Activated CD8-positive, alpha-beta memory T cell treated with anti-CD3 and anti-CD28 coated beads, Interleukin-2, amount 50 U/mL, for 24 hours (primary cell): Measurements from ENCODE around the gene CDH22.

Experiments
- DNase-seq: peaks from one replicate; pipeline ENCODE4 v3.0.0-alpha.2; 2020; ENCODE audit errors: extremely low read depth

The CDH22 gene

DNA sequence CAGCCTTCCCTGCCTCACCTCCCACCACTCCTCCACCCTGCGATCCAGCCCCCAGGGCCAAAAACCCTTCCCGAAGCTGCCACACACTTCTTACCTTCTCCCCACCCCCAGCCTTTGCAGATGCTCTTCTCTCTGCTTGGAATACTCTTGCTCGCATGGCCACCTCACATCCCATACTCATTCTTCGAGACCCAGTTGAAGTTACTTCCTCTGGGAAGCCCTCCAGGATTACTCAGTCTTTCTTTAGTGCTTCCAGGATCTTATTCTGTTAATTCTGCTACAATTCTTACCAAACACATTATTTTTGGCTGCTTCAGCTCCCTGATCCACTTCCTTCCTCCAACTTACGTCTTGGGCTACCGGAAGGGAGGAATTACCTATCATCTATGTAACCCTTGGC is 135.8 kb downstream of the CDH22 start:
- DNase-seq: no peak

DNA sequence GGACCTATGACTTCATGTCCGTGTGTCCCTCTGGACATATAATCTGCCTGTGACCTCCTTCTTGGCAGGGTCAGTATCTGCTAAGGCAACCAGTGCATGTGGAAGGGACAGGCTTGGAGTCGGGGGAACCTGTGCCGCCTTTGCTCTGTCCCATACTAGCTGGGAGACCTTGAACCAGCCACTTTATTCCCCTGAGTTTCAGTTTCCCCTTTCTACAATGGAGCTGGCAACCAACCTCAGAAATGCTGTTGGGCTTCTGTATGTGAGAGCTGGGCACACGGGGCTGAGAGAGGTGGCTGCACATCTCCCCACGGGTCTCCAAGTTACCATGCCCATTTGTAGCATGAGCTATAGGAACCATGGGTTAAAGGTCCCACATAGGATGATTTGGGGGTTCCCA is 136.4 kb downstream of the CDH22 start:
- DNase-seq: no peak

DNA sequence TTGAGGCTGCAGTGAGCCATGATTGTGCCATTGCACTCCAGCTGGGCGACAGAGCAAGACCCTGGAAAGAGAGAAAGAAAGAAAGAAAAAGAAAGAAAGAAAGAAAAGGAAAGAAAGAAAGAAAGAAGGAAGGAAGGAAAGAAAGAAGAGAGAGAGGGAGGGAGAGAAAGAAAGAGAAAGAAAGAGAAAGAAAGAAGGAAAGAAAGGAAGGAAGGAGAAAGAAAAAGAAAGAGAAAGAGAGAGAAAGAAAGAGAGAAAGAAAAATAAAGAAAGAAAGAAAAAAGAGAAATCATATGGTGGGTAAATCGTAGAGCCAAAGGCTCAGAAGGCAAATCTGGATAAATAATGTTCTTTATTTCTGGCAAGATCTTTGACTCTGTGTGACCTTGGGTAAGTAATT is 136.8 kb downstream of the CDH22 start:
- no peak for DNase-seq

DNA sequence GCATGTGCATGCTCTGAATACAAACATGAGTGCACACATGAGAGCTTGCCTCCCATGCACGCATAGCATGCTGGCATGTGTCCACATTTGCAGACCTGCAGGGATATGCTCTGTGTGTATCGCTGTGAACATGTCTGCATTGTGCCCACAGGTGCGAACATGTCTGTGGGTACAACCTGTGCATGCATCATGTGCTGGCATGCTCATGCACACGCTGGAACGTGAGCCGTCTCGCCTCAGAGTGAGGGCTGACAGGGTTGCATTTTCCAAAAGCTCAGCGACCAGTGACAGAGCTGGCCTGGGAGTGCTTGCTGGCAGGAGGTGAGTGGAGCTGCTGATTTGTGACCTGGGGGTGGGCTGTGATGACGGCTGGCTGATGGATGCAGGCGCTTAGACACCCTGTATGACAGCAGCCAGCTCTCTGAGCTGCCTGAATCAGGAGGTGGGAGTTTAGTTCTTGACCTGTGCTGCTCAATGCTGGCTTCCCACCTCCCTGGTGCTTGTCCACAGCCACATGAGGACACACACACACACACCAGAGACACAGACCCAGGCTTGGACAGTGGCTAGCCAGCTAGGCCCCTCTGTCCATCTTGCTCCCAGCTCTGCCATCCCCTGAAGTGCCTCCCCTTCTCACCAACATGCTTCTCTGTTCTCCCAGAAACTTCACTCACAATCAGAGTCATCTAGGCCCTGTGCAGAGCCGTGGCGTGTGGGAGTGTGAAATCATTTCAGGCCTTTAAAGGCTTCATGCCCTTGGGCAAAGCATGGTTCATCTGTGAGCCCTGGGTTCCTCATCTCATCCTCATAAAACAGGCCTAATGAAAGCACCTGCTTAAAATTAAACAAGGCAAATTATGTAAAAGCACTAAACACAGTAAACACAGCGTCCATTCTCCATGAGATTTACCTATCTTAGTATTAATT is 138.8 kb downstream of the CDH22 start:
- DNase-seq: no peak

DNA sequence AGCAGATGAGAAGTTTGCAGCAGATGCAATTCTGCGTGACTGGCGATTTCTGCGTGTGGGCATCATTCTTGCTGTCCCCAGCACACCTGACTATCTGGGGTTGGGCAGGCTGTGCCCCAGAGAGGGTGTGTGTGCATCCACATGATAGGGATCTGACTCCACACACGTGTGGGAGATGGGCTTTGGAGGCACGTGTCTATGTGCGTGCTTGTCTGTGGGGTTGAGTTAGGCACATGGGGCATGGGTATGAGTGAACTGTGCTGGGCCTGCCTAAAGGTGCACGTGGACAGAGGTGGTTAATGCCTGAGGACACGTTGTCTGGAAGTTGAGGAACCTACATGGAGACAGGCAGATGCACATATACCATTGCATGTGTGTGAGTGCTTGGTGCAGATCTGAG is 139.9 kb downstream of the CDH22 start:
- no peak for DNase-seq

DNA sequence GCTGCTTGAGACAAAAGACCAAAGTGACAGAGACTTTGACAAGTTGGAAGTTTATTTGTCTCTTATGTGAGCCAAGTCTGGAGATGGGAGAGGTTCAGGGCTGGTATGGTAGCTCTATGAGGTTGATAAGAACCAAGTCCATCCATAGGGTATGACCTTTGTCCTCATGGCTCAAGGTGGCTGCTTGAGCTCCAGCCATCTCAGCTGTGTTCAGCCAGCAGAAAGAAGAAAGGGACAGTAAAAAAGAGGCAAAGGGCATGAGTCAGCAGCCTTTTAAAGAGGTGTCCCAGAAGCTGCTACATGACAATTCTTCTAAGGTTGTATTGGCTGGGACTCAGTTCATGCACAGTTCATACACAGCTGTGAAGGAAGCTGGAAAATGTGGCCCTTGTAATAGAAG is 141.2 kb downstream of the CDH22 start:
- DNase-seq: no peak

DNA sequence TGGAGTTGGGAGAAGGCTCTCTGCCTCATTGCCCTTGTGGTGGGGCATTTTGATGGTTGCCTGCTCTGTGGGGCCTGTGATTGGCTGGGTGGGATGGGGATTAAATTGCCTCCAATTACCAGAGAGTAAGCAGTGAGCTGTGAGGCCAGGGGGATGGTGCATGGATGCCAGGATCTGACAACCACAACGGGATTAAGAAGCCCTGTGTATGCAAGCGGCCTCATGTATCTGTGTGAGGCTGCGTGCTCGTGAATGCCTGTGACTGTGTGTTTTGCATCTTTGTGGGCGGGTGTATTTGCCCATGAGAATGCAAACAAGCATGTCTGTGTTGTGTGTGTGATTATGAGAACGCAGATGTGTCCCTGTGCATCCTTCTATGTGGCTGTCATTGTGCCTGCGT is 144.0 kb downstream of the CDH22 start:
- no peak for DNase-seq

DNA sequence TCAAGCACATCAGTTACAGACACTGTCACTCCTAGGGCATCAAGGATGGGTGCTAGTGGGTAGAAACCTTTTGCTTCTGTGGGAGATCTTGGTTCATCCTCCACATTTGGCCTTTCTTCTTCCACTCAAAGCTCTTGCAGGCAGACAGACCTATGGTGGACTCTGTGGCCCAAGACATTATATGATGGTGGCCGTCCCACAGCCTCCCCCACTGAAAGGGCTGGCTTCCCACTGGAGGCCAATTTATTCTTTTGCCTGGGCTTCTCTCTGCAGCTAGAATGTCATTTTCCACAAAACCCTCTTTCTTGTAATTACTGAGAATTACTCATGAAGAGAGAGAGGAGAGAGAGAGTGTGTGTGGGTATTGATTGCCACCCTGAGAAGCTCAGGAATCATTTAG is 146.4 kb downstream of the CDH22 start:
- DNase-seq: no peak

DNA sequence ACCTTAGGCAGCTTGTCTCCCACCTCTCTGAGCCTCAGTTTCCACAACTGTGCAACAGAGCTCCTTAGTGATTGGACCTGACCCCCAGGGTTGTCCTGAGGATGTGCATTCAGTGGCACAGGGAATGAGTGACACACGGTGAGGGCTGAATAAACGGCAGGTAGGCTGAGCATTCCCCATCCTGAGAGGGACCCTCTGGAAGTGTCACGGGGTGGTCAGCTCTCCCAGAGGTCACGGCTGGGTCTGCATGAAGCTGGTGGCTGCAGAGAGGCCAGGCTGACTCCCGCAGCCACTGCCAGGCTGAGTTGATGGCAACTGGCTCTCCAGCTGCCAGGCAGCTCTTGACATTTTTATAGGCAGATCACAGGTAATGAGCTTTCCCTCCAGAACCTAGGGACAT is 147.6 kb downstream of the CDH22 start:
- DNase-seq: no peak

DNA sequence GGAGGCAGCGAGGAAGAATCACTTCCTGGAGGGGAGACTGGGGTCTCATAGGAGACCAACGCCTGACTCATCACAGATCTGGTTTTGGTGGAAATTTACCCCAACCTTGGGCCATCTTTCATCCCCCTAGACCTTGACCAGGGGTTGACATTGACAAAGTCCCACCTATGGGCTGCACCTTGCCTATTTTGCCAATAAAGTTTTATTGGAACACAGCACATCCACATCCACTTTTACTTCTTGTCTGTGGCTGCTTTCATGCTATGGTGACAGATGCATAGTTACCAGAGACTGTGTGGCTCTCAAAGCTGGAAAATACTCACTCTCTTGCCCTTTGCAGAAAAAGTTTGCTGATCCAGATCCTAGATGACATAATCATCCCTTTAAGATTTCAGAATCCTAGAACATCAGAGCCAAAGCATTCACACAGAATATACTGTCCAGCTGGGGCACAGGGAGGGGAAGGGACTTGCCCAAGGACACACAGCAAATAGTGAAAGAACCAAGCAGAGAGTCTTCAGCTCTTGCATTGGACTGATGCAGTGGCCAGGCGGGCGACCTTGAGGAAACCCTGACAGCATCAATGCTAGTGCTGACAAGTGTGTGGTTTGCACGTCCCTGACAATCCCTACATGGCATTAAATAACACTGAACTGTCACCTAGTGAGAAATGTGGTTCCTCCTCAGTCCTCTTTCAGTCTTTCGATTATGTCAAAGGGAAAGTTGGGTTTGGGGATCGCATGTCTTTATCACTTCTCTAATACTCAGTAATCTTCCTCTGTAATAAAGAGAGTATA is 149.0 kb downstream of the CDH22 start:
- no peak for DNase-seq

DNA sequence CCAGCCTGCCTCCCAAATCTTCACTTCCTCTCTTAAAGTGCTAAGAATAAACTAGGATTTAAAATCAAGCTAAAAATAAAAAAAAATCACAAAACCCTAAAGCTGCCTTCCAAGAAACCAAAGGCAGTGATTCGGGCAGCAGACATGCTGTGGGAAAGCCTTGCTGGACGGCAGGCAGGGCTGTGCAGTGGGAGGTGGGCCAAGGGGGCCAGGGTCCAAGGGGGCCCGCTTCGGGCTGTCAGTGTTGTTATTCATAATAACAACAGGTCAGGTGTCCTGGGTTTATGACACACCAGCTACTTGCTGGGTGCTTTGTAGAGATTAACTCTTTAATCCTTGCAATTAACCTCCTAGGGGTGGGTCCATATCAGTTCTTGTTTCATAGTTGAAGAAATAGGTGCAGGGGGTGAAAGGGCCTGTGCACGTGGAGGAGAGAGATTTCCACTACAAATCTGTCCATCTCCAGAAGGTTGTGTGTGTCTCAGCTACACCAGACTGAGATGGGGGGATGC is 149.8 kb downstream of the CDH22 start:
- DNase-seq: no peak

DNA sequence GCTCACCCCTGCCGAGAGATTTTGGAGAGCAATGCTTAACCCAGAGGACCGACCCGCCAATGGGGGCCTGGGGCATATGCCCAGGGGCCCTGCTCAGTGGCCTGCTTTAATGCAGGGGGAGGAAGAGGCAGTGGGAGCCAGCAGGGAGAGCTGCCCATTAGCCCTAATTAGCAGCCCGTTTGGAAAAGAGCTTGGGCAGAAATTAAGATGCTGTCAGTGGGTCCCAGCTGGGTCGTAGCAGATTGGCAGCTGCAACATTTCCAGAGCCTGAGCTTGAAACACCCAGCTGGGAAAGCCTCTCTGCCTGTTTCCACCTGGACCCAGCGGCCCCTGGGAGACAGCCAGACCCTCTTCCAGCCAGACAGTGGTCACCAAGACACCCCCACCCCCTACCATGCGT is 150.7 kb downstream of the CDH22 start:
- no peak for DNase-seq

DNA sequence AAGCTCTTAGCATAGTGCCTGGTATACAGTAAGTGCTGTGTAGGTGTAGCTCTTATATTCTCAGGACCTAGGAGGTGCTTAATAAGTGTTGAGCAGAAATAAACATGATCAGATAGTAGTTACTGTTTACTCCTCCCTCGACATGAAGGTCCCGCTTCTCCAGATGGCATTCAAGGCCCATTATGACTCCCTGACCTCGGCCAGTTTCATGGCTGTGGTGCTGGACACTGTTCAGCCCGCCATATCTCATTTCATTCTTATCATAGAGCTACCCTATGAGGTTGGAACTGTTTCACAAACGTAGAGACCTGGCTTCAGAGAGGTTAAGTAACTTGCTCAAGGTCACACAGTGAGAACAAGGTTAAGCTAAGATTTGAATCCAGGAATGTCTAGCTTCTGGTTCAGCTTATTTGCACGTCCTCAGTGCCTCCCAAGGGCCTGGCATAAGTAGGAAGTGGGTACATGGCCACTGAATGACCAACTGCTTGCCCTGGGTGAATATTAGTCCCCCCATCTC is 151.2 kb downstream of the CDH22 start:
- no peak for DNase-seq

DNA sequence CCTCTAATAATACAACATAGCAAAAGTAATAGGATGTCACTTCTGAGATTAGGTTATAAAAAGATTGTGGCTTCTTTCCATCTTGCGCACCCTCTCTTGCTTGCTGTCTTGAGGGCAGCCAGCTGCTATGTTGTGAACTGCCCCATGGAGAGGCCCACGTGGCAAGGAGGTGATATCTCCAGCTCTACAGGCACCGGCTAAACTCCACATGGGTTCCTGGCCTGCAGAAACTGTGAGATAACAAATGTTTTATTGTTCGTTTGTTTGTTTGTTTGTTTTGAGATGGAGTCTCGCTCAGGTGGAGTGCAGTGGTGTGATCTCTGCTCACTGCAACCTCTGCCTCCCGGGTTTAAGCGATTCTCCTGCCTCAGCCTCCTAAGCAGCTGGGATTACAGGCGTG is 152.2 kb downstream of the CDH22 start:
- DNase-seq: no peak

DNA sequence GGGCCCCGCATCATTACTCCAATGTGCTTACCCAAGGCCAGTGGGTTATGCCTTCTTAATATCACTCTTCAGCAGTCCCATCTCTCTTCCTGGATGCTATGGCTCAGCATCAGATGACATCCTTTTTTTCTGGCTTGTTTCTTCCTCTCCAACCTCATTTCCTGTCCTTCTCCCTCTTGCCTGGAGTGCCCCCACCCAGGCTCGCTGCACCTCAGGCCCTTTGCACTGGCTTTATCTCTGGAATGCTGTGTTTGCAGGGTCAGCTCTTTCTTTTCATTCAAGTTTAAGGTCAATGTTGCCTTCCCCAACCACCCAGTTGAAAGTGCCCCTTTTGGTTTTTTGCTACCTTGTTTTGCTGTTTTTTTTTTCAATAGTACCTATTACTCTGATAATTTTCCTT is 153.5 kb downstream of the CDH22 start:
- DNase-seq: no peak

DNA sequence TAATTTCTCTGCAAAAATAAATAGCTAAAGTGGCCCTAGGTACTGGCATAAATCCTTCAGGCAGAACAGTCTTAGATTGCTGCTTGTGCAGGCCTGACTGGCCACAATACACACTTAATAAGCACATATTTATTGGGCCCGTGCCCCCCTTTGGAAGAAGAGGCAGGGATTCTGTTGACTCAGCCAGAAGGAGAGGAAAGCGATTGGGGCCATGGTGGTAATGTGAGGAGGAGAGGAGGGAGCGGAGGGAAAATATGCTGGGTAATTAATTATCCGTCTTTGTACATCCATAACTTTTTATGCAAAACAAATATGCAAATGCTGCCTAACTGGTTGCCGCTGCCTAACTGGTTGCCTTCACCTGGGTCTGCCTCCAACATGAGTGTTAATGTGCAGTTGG is 154.0 kb downstream of the CDH22 start:
- no peak for DNase-seq

DNA sequence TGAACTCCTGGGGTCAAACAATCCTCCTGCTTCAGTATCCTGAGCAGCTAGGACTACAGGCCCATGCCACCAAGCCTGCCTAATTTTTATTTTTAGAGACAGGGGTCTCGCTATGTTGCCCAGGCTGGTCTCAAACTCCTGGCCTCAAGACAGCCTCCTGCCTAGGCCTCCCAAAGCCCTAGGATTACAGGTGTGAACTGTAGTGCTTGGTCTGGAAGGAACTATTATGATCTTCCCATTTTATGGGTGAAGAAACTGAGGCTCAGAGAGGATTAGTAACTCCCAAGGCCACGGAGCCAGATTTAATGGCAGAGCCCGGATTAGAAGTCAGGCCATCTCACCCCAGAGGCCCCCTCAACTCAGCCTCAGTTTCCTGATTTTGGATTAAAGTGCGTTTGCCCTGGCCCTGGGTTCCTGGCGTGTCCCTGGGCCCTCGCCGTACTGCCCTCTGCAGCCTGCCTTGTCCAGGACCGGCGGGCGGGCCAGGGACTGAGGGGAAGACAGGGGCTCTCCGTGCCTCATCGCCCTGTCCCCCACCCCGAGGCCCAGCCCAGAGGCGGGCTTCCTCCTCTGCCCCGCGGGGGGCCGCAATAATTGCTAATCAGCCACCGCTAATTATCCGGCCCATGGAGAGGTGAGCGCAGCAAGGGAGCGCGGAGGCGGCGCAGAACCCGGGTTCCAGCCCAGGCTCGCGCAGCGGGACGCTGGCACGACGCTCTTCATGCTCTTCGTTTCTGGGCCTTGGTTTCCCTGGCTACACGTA is 155.3 kb downstream of the CDH22 start:
- DNase-seq: no peak

DNA sequence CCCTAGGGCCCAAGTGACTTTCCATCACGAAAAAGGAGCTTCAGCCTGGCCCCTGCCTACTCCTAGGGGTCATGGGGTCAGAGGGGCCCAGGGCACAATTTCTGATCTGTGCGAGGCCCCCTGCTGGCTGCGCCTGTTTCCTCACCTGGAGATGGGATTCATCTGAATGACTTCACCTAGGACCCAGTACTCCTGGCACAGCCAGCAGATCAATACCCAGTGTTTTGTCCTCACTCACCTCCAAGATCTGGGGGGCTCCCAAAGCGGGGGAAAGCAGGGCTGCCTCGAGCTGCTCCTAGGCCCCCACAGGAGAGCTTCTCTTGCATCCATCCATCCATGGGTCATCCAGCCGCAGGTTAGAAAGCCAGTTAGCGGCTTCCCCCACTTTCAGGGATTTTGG is 156.4 kb downstream of the CDH22 start:
- no peak for DNase-seq

DNA sequence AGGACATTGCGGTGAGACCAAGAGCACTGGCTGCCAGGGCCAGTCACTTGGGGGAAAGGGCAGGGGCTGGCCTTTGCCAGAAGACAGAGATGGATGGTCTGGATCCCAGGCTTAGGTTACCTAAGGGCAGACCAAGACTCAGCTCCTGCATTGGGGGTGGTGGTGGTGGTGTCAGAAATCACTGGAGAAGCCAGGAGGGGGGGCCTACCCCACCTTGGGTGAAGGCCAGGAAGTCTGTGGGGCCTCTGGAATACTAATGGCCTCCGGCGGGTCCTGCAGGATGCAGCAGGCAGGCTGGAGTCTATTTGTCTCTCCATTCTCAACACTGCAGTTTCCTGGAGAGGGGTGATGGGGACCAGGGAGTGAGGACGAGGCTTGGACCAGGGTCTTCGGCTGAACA is 157.4 kb downstream of the CDH22 start:
- no peak for DNase-seq

DNA sequence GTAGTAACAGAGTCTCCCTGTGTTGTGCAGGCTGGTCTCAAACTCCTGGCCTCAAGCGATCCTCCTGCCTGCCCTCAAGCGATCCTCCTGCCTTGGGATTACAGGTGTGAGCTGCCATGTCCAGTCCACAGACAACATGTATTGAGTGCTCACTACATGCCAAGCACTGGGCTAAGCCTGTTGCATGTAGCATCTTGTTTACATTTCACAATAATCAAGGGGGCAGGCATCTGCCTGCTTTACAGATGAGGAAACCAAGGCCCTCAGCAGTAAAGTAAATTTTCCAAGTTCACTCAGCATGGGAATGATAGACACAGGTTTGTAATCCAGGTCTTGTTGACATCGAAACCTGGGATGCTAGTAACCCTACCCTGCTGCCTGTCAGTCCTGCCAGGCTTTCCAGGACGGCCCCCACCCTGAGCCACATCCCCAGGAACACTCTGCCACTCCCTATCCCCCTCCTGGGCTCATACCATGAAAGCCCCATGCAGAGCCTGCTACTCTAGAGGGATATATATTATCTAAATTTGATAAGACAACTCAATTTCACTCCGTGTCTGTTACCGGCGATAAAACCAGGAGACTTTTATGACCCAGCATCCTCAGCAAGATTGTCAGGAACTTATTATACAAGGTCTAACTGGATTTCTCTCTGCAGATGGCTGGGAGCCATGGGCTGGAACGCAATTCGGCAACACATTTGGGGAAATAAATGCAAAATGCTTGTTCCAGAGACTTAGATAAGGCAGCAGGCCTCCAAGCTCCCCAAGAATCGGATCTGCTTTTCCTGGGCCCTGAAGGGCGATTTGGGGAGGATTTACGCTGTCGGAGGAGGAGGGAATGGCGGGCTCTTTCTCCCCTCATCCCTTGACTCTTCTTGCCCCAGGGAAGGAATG is 159.7 kb downstream of the CDH22 start:
- no peak for DNase-seq

DNA sequence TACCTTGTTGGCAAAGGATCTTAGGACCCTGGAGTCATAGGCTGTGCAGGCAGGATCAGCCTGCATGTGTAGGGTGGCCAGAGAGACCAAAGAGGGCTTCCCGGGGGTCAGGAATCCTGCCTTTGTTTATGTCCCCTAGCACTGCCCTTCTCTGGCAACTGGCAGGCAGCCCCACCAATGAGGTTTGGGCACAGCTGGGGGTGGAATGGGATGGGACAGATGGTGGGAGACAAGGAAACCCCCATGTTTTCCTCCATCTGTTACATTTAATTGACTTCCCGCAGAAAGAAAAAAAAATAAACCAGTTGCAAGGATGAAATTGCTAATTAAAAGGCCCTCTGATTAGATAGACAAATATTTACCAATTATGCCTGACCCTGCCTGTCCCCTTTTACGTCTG is 162.6 kb downstream of the CDH22 start:
- no peak for DNase-seq
